Inflammatory macrophage (primary cell): ENCODE data around the gene TANGO2.

ENCODE experiments used
- DNase-seq, 2 donors: peaks; one replicate each; pipeline ENCODE4 v3.0.0-alpha.2; 2020 to 2022

TANGO2 gene

DNA sequence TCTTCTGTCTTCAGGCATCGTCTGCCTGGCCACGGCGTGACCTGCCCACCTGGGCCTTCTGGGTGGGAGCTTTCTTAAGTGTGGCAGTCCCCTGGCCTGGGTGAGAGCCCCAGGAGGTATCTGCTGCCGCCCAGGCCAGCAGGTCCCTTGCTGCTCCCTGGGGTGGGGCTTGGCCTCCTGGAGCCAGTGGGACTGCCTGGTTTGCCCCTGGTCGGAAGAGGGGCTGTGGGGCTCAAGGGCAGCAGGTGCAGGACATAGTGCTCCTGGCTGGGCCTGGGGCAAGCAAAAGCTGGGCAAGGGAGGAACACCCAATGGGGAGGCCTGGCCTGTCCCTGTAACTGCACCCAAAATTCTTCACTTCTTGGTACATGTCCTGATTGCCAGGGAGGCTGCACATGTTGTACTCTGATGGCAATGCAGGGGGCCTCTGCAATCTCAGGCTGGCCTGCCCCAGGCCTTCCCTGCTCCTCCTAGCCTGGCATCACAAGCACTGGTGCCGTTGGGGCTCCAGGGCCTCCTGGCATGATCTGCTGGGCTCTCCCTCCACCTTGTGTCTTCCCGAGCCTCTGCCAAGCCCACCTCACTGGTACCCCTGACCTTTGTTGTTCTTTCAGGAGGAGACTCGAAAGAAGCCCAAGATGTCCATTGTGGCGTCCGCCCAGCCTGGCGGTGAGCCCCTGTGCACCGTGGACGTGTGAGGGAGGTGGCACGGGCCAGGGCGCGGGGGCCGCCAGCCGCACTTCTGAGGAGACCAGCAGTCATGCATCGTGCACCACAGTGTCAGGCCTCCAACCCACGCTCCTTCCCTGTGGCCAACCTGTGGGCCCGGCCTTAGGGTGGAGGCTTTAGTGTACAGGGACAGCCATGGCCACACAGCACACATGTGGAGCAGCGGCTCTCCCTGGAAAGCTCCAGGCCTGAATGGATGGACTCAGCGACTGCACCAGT, 88.8 kb downstream of the TANGO2 start:
- no peak for DNase-seq

DNA sequence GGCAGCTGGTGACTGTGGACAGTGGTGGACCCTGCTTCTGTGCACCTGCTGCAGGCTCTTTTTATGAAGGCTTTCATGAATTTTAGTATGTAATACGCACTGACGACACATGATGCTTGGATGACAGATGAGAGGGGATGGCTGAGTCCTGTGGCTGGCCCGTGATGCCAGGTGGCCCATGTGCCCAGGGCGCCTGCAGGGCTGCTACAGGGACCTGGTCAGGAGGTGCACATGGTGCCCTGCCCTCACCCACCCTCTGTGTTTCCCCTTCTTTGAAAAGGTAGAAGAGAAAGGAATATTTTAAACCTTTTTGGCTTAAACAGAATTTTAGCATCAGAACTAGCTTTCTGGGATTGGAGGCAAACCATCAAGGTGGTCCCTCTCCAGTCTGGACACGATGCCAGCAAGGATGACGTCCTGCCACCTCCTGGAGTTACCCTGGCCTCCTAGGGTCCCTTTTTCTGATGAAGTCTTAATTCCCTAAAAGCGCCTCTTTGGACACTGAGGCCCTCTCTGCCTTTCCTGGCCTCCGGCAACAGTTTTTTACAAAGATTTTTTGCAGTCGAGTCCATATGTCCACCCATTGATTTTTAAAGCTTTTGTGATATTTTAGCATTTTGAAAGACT, 89.6 kb downstream of the TANGO2 start:
- DNase-seq, result no peak

DNA sequence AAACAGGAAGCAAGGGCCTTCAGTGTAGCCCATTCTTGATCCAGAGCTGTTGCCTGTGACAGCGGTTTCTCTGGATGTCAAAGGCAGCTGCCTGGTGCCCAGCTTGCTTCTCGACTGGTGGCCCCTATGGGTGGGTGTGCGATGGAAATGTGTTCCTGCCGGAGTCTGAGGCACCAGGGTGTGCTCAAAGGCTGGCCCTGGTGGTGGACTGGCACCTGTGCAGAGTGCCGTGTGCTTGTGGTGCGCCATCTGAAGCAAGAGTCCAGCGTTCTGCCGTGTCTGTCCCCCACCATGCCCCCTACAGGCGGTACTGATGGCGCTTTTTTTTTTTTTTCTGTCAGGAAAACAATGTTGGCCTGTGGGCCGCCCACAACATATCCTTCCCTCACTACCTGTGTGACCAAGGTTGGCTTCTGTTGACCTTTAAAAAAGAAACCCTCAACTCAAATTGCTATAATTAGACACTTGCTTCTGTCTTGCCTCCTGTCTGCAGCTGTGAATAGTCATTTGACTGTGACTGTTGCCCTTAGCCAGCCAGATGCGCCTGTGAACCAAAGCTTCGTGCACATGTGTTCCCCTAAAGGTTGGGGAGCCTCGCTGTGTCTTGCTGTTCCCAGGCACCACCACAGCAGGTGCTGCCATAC, 90.3 kb downstream of the TANGO2 start:
- DNase-seq, result no peak

DNA sequence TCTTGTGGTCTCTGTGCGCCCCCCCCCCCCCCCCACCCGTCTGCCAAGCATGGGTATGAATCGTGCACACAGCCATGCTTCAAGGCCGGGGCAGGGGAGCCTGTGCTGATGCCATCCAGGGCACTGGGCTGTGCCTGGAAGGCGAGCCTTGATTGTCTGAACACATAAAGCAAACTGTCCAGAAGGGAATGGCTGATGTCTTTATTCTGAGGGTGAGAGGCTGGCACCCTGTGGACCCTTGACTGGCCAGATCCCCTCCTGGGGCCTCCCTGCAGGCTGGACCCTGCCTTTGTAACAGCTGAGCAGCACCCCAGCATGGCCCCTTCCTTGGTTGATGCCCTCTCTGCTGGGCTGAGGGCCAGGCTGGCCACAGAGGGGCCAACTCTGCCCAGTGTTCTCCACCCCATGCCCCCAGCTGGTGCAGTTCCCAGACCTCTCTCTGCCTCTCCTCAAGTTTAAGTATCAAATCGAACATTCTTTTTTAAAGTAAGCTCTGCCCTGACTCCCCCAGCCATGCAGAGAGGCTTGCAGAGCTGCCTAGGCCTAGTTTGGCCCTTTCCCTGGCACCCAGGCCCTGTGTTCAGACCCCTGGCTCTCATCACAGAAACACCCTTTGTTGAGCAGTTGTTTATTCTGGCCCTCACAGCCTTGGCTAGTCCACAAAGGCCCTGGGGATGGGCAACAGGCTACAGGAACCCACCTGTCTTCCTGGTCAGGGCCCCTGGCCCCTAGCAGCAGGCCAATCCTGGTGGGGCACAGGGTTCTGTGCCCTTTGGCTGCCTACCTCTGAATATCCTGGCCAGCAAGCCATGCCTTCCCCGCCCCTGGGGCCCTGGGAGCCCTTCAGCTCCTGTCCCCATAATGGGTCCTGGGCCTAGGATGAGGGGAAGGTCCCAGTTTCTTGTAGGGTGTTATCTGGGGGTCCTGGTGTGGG, 91.0 kb downstream of the TANGO2 start:
- no peak for DNase-seq

DNA sequence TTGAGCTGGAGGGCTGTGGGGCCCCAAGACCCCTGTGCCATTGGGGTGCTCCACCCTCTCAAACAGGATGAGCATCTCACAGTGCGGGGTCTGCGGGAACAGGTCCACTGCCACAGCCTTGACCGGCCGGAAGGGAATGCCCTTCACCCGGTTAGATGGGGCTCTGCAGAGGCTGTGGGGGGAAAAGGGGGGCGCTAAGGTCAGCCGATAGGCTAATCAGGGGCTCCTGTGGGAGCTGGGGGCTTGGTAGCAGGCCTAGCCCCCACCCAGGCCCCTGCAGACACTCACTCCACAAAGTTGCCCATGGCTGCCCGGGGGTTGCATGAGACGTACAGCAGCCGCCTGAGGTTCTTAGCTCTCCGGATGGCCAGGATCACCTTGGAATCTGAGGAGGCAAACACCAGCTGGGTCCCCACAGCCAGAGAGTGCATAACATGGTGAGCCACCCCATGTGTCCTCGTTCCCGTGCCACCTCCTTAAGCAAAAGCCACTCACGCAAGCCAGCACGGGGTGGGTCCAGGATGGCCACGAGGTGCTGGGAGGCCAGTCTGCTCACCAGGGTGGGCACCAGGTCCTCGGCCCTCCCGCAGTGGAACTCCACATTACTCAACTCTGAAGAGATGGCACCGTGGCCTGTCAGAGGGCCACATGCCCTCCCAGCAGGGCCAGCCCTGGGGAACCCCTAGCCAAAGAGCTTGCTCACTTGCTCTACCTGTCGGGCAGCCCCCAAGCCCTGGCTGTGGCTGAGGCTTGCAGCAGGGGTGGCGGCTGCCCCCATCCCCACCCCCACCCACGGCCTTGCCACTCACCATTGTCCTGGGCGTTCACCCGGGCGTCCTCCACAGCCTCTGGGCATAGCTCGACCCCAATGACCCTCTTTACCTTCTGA, 92.0 kb downstream of the TANGO2 start:
- no peak for DNase-seq

DNA sequence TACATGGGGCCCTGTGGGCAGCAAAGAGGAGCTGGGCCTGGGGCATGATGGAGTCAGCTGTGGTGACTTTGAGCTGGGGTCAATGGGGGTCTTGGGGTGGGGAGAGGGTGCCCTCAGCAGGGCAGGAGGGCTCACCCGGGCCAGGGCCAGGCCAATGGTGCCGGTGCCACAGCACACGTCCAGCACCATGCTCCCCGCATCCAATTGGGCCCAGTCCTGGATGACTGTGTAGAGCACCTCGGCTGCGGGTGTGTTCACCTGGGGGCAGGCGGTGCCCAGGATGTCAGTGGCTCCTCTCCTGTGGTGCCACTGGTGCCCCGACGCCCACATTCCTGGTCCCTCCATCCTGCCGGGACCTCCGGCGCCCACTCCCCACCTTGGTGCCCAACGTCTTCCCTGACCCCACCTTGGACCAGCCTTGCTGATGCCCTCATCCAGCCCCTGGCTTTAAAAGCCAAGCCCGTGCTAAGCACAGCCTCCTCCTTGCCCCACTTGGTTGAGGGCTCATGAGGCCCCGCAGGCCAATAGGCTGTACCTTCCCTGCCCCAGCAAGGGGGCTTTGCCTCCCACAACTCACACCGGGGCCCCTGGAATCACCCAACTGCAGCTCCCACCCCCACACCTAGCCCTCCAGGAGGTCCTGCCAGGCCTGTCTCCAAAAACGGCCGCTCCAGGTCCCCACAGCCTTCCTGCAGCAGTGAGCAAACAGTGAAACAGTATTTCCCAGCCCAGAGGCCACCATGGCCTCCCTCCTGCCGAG, 92.8 kb downstream of the TANGO2 start:
- no peak for DNase-seq

DNA sequence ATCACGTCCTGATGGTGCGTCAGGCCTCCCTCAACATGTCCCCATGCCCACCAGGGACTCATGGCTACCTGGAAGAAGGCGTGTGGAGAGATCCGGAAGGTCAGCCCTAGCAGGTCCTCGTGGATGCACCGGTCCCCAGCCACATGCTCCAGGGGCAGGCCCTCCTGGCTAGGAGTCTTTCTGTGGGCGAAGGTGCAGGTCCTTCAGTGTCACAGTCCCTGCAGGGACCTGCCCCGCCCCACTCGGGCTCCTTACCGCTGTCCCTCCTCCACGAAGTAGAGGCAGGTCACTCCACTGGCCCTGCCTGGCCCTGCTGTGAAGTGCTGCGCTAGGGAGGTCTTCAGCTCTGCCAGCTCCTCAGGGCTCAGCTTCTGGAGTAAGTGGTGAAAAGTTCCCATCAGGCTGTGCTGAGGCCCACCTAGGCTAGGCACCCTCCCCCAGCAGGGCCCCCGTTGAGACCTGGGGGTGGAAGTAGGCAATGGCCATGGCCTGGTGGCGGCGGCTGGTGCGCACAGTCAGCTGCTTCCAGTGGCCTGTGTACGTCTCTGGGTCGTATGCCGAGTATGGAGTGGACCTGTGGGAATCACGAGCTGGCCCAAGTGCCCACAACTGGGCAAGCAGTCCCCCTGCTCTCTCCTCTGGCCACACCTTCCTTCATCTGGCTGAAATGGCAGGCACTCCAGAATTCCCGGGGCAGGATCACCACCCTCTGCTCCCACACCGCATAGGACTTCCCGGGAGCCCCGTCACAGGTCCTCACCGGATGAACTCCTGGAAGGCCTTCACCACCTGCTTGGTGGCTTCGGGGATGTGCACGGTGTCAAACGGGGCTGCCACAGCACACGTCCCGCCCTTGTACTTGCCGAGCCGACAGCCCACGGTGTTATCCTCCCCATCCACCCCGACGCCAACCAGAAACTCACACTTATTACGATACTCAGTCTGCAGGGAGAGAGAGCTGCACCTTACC, 93.9 kb downstream of the TANGO2 start:
- no peak for DNase-seq

DNA sequence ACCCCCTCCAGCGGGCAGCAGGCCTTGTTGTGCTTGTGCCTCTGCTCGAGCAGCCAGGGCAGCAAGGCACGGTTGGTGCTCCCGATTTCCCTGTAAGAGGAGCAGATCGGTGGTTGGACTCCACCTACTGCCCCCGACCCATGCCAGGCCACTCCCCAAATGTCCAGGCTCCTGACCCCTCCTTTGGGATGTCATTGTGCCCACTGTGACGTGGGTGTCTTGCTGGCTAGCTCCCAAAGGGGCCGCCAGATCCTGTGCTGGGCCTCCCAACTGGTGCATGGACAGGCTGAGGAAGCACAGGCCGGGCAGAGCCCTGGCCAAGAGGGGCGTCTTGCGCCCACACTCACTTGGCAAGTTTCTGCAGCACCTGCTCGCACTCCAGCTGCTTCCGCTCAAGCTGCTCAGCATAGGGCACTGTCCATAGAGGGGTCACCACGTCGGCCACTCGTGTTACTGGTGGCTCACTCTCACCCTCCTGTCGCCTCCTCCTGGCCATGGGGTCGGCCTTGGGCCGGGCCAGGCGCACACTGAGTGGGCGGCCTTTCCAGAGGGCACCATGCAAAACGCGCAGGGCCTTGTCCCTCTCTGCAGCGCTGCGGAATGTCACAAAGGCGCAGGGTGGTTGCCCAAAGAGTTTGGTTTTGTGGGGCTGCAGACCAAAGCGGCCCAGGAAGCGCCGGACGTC, 94.9 kb downstream of the TANGO2 start, which contains the start of gene RANBP1:
TSS of gene RANBP1 (plus strand) at position 414 of the 685 bp plus-strand sequence. CDS start at position 495, 81 bp downstream.
- no peak for DNase-seq

DNA sequence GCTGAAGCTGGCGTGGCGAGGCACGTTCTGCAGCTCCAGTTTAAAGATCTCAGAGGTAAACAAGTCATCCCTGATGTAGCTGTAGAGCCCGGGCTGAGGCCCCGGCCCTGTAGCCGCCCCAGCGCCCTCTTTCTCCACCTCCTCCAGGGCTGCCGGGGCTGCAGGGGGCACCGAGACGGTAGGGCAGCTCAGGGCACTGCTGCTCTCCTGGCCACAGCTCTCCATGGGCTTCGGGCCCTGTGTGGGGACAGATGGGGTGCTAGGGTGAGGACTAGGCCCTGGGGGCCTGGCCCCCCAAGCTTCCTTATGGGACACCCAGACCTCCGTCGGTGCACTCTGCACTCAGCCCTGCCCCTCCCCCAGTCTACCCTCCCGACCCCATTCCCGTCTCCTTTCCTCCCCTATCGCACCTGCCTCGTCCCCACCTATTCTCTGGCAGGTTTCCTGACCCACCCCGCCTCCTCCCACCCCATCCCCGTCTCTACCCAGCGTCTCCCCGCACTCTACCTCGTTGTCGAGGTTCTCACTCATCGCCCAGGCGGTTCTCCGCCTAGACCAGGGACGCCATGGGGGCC, 95.6 kb downstream of the TANGO2 start:
- DNase-seq, result no peak
